ENCODE measurements around the gene PSMC3IP.
"Not testable (repeated sequence)": the region's sequence is repeated elsewhere in the genome, so short reads cannot be mapped to it uniquely, and the experiment has no call there.

The PSMC3IP gene

DNA sequence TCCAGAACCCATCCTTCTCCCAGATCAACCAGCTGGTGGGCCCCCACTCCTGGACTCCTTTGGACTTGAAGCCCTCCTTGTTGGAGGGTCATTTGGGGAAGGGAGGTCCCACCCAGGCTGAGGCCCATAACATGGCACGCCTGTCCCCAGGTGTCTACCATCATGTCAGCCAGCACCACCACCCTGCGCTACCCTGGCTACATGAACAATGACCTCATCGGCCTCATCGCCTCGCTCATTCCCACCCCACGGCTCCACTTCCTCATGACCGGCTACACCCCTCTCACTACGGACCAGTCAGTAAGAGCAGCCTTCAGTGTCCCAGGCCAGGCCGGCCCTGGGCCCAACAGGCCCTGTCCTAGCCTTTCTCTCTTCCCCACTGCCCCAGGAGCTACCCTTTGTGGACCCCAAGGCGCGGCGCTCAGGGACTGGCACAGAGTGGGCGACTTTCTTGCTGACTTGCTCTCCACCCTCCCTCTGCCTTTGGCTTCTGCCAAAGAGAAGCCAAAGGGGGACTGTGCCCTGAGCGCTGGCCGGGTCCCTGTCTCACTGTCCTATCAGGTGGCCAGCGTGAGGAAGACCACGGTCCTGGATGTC, 36.3 kb upstream of the PSMC3IP start:
- Histone ChIP-seq H3K4me3 (ENCODE audit: control insufficient read depth in 1 of 7, extremely low read depth in 1 of 7, insufficient read depth in 4 of 7, low read depth in 2 of 7, low read length in 6 of 7) (no peak overlapping the region), H3K27me3 (replicated peaks in 2 of 5; ENCODE audit: control insufficient read depth in 4 of 5, insufficient read depth in 5 of 5, low read length in 4 of 5) (no peaks in the 10 kb centered on the region), H3K27ac (ENCODE audit: insufficient read depth in 1 of 2, low read depth in 1 of 2, low read length in 2 of 2, poor library complexity in 1 of 2, severe bottlenecking in 2 of 2) (no peak overlapping the region), H3K9me3 (ENCODE audit: control extremely low read depth in 1 of 5, control insufficient read depth in 4 of 5, insufficient read depth in 2 of 5, low read depth in 1 of 5, low read length in 4 of 5) (no peaks in the 10 kb centered on the region), H3K4me1 (ENCODE audit: control extremely low read depth in 1 of 4, control insufficient read depth in 4 of 4, insufficient read depth in 4 of 4, low read length in 3 of 4) (peaks cover 0 to 21% (median 16%) of the 10 kb centered on the region in 4 experiments), H3K36me3 (ENCODE audit: control insufficient read depth in 4 of 4, insufficient read depth in 4 of 4, low read length in 3 of 4) (peaks cover 9 to 41% (median 33%) of the 10 kb centered on the region in 4 experiments)
- CTCF ChIA-PET: no interaction called here
- WGBS (ENCODE audit: insufficient coverage): over 99% methylated on average over 12 of the region's 17 CpGs
- POLR2A ChIA-PET: no interaction called here
- DNase-seq: no peak

DNA sequence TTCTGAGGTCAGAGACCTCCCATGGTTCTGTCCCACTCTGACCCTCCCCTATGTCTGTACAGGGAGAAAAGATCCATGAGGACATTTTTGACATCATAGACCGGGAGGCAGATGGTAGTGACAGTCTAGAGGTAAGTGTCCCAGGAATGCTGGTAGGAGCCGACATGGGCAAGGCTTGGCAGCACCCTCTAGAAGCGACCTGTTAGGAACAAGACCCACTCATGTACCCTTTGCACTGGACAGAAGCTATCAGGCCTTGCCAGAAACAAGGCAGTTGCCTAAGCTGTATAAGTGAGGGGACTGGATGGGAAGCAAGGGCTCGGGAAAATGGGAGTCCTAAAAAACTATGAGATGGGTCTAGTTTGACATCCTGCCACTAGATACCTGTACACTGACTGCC, 34.5 kb upstream of the PSMC3IP start:
- Histone ChIP-seq H3K9me3 (ENCODE audit: control extremely low read depth in 1 of 5, control insufficient read depth in 4 of 5, insufficient read depth in 2 of 5, low read depth in 1 of 5, low read length in 4 of 5) (no peaks in the 10 kb centered on the region), H3K27ac (ENCODE audit: insufficient read depth in 1 of 2, low read depth in 1 of 2, low read length in 2 of 2, poor library complexity in 1 of 2, severe bottlenecking in 2 of 2) (no peak overlapping the region), H3K36me3 (ENCODE audit: control insufficient read depth in 4 of 4, insufficient read depth in 4 of 4, low read length in 3 of 4) (peaks cover 9 to 41% (median 33%) of the 10 kb centered on the region in 4 experiments), H3K4me3 (ENCODE audit: control insufficient read depth in 1 of 7, extremely low read depth in 1 of 7, insufficient read depth in 4 of 7, low read depth in 2 of 7, low read length in 6 of 7) (no peak overlapping the region), H3K27me3 (replicated peaks in 2 of 5; ENCODE audit: control insufficient read depth in 4 of 5, insufficient read depth in 5 of 5, low read length in 4 of 5) (no peaks in the 10 kb centered on the region), H3K4me1 (ENCODE audit: control extremely low read depth in 1 of 4, control insufficient read depth in 4 of 4, insufficient read depth in 4 of 4, low read length in 3 of 4) (peaks cover 5 to 25% (median 19%) of the 10 kb centered on the region in 4 experiments)
- POLR2A ChIA-PET: interaction anchor here (0.5 kb wide), 1 partner anchor 782 kb away, joined by 3 read pairs; no protein-coding TSS in a partner anchor
- 96% methylated on average over 4 of the region's 4 CpGs for WGBS (ENCODE audit: insufficient coverage)
- no peak for DNase-seq
- CTCF ChIA-PET: interaction anchor here (0.8 to 1.4 kb wide), 4 partner anchors 11 to 66 kb away, joined by 3 read pairs; no protein-coding TSS in a partner anchor

DNA sequence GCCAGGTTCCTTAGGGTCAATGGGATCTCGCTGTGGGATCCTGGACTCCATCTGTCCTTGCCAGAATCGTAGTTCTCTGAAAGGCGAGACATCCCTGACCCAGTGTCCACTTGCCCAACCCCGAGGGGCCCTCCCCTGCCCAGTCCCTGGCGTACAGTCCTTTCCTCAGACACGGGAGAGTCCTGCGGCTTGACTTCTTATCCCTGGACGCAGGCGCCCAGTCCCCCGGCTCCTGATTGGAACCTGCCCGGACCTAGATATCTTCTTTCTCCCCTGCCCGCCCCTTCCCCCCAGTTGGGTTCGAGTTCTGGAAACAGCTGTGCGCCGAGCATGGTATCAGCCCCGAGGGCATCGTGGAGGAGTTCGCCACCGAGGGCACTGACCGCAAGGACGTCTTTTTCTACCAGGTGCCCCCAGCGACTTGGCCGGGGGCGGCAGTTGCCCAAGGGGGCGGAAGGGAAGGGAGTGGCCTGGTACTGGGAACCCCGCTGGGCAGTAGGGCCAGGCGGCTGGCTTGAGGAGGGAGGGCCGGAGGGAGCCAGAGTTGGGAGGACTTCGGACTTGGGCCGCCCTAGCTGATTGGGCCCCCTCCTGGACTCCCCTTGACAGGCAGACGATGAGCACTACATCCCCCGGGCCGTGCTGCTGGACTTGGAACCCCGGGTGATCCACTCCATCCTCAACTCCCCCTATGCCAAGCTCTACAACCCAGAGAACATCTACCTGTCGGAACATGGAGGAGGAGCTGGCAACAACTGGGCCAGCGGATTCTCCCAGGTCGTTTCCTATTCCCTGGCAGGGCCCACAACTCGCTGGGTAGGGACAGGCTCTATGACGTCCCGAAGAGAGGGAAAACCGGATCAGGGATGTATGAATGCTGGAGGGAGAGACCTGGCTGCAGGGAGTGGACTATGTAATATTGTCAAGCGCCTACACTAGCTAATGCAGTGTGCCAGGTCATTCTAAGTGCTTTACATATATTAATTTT, 32.6 kb upstream of the PSMC3IP start:
- Histone ChIP-seq H3K4me1 (ENCODE audit: control extremely low read depth in 1 of 4, control insufficient read depth in 4 of 4, insufficient read depth in 4 of 4, low read length in 3 of 4) (peaks cover 5 to 31% (median 19%) of the 10 kb centered on the region in 4 experiments), H3K27ac (ENCODE audit: insufficient read depth in 1 of 2, low read depth in 1 of 2, low read length in 2 of 2, poor library complexity in 1 of 2, severe bottlenecking in 2 of 2) (peak overlapping the region; percentile 46 to 87), H3K36me3 (ENCODE audit: control insufficient read depth in 4 of 4, insufficient read depth in 4 of 4, low read length in 3 of 4) (peaks cover 8 to 32% (median 24%) of the 10 kb centered on the region in 4 experiments), H3K4me3 (ENCODE audit: control insufficient read depth in 1 of 7, extremely low read depth in 1 of 7, insufficient read depth in 4 of 7, low read depth in 2 of 7, low read length in 6 of 7) (peak overlapping the region; percentile 94 to 100 (median 98))
- not testable (repeated sequence) for H3K27me3 ChIP-seq (replicated peaks in 2 of 5; ENCODE audit: control insufficient read depth in 4 of 5, insufficient read depth in 5 of 5, low read length in 4 of 5); H3K9me3 ChIP-seq (ENCODE audit: control extremely low read depth in 1 of 5, control insufficient read depth in 4 of 5, insufficient read depth in 2 of 5, low read depth in 1 of 5, low read length in 4 of 5)
- CTCF ChIA-PET: interaction anchor here (1.1 to 2.6 kb wide), 6 partner anchors 22 to 224 kb away, joined by 3 to 10 read pairs (median 4); no protein-coding TSS in a partner anchor
- peak in 2 of 3 donors; percentile 21 to 46 for DNase-seq
- POLR2A ChIA-PET: interaction anchor here (0.7 to 3.0 kb wide), 6 partner anchors 8 to 487 kb away, joined by 3 to 14 read pairs (median 4); partner anchors contain the start of genes BECN1 and PSMC3IP
- WGBS (ENCODE audit: insufficient coverage): 10% methylated on average over 14 of the region's 42 CpGs

GRCh38 chr17:42609182-42609813, 31.8 kb upstream of the PSMC3IP start, which contains the start of the genes RETREG3 and TUBG1:
TSS of gene RETREG3 (minus strand) at chr17:42609374. CDS start at chr17:42609324, 50 bp downstream.
TSS of gene TUBG1 (plus strand) at chr17:42609683. CDS start at chr17:42609738, 55 bp downstream.
- CTCF ChIA-PET: interaction anchor here (1.1 to 2.6 kb wide), 11 partner anchors 17 to 225 kb away, joined by 3 to 10 read pairs (median 4); no protein-coding TSS in a partner anchor
- Histone ChIP-seq H3K27ac (ENCODE audit: insufficient read depth in 1 of 2, low read depth in 1 of 2, low read length in 2 of 2, poor library complexity in 1 of 2, severe bottlenecking in 2 of 2) (peak within 1 kb of the TSS; percentile 70 to 92), H3K27me3 (replicated peaks in 2 of 5; ENCODE audit: control insufficient read depth in 4 of 5, insufficient read depth in 5 of 5, low read length in 4 of 5) (no peaks in the 10 kb centered on the region), H3K36me3 (ENCODE audit: control insufficient read depth in 4 of 4, insufficient read depth in 4 of 4, low read length in 3 of 4) (peaks cover 4 to 26% (median 19%) of the 10 kb centered on the region in 4 experiments), H3K4me3 (ENCODE audit: control insufficient read depth in 1 of 7, extremely low read depth in 1 of 7, insufficient read depth in 4 of 7, low read depth in 2 of 7, low read length in 6 of 7) (peak within 1 kb of the TSS; percentile 94 to 100 (median 98)), H3K4me1 (ENCODE audit: control extremely low read depth in 1 of 4, control insufficient read depth in 4 of 4, insufficient read depth in 4 of 4, low read length in 3 of 4) (peaks cover 5 to 31% (median 19%) of the 10 kb centered on the region in 4 experiments), H3K9me3 (ENCODE audit: control extremely low read depth in 1 of 5, control insufficient read depth in 4 of 5, insufficient read depth in 2 of 5, low read depth in 1 of 5, low read length in 4 of 5) (no peaks in the 10 kb centered on the region)
- WGBS (ENCODE audit: insufficient coverage): 0% methylated on average over 50 of the region's 66 CpGs
- peak; percentile 98 to 99 (median 99) for DNase-seq
- POLR2A ChIA-PET: interaction anchor here (0.7 to 3.0 kb wide), 8 partner anchors 9 to 486 kb away, joined by 3 to 14 read pairs (median 4); partner anchors contain the start of genes BECN1 and PSMC3IP

GRCh38 chr17:42608305-42609181, 31.0 kb upstream of the PSMC3IP start:
- peak in 1 of 3 donors; percentile 25 for DNase-seq
- POLR2A ChIA-PET: interaction anchor here (0.8 to 3.0 kb wide), 8 partner anchors 10 to 485 kb away, joined by 3 to 14 read pairs (median 4); partner anchors contain the start of genes BECN1 and PSMC3IP
- H3K27me3 ChIP-seq (replicated peaks in 2 of 5; ENCODE audit: control insufficient read depth in 4 of 5, insufficient read depth in 5 of 5, low read length in 4 of 5): no peaks in the 10 kb centered on the region
- peaks cover 4 to 20% (median 14%) of the 10 kb centered on the region in 4 experiments for H3K36me3 ChIP-seq (ENCODE audit: control insufficient read depth in 4 of 4, insufficient read depth in 4 of 4, low read length in 3 of 4)
- H3K4me3 ChIP-seq (ENCODE audit: control insufficient read depth in 1 of 7, extremely low read depth in 1 of 7, insufficient read depth in 4 of 7, low read depth in 2 of 7, low read length in 6 of 7): peak overlapping the region; percentile 94 to 100 (median 98)
- H3K4me1 ChIP-seq (ENCODE audit: control extremely low read depth in 1 of 4, control insufficient read depth in 4 of 4, insufficient read depth in 4 of 4, low read length in 3 of 4): peaks cover 5 to 31% (median 19%) of the 10 kb centered on the region in 4 experiments
- no peaks in the 10 kb centered on the region for H3K9me3 ChIP-seq (ENCODE audit: control extremely low read depth in 1 of 5, control insufficient read depth in 4 of 5, insufficient read depth in 2 of 5, low read depth in 1 of 5, low read length in 4 of 5)
- CTCF ChIA-PET: interaction anchor here (0.6 to 2.6 kb wide), 15 partner anchors 10 to 153 kb away, joined by 3 to 10 read pairs (median 4); partner anchors contain the start of gene PSMC3IP
- WGBS (ENCODE audit: insufficient coverage): 0% methylated on average over 20 of the region's 30 CpGs
- H3K27ac ChIP-seq (ENCODE audit: insufficient read depth in 1 of 2, low read depth in 1 of 2, low read length in 2 of 2, poor library complexity in 1 of 2, severe bottlenecking in 2 of 2): peak overlapping the region; percentile 70 to 92

All from common myeloid progenitor, CD34-positive (primary cell).